ENCODE measurements around the gene LSM3. TPM values are rescaled to one million over a fixed set of nuclear protein-coding genes. Genes with fewer than 3 reads are reported as not detected.

The LSM3 gene
- total RNA-seq, 1 donor: 5.1 TPM

DNA sequence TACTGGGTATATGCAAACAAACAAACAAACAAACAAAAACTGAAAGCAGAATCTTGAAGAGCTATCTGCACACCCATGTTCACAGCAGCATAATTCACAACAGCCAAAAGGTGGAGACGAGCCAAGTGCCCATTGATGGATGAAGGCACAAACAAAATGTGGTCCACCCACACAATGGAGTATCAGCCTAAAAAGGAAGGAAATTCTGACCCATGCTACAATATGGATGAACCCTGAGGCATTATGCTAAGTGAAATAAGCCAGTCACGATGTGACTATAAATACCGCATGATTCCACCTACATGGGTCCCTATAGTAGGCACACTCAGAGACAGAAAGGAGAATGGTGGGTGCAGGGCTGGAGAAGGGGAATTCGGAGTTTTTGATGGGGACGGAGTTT is 24.3 kb upstream of the LSM3 start:
- no peak overlapping the region for H3K4me2 ChIP-seq (ENCODE audit: insufficient read depth, low read length)
- no peaks in the 10 kb centered on the region for H3K27me3 ChIP-seq (ENCODE audit: insufficient read depth, low read length)
- H3K9me3 ChIP-seq (ENCODE audit: low read depth, low read length): no peaks in the 10 kb centered on the region
- H3K4me3 ChIP-seq (ENCODE audit: insufficient read depth, low read length): no peak overlapping the region
- no peaks in the 10 kb centered on the region for H4K20me1 ChIP-seq (ENCODE audit: insufficient read depth, low read length)
- no peaks in the 10 kb centered on the region for H3K79me2 ChIP-seq (ENCODE audit: insufficient read depth, low read length)
- no peaks in the 10 kb centered on the region for H3K4me1 ChIP-seq (ENCODE audit: insufficient read depth, low read length)
- DNase-seq (ENCODE audit: insufficient read length, low spot score, missing footprints): no peak
- TF ChIP-seq, protein P1, sequence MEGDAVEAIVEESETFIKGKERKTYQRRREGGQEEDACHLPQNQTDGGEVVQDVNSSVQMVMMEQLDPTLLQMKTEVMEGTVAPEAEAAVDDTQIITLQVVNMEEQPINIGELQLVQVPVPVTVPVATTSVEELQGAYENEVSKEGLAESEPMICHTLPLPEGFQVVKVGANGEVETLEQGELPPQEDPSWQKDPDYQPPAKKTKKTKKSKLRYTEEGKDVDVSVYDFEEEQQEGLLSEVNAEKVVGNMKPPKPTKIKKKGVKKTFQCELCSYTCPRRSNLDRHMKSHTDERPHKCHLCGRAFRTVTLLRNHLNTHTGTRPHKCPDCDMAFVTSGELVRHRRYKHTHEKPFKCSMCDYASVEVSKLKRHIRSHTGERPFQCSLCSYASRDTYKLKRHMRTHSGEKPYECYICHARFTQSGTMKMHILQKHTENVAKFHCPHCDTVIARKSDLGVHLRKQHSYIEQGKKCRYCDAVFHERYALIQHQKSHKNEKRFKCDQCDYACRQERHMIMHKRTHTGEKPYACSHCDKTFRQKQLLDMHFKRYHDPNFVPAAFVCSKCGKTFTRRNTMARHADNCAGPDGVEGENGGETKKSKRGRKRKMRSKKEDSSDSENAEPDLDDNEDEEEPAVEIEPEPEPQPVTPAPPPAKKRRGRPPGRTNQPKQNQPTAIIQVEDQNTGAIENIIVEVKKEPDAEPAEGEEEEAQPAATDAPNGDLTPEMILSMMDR (IDR thresholded peaks at IDR 0.05; ENCODE audit: extremely low read depth, low read depth, low read length): no peak
- no peak overlapping the region for H2AFZ ChIP-seq (ENCODE audit: low read length)
- no peak overlapping the region for H3K27ac ChIP-seq (ENCODE audit: low read depth, low read length)
- H3K36me3 ChIP-seq (ENCODE audit: insufficient read depth, low read length): peaks cover 61% of the 10 kb centered on the region

DNA sequence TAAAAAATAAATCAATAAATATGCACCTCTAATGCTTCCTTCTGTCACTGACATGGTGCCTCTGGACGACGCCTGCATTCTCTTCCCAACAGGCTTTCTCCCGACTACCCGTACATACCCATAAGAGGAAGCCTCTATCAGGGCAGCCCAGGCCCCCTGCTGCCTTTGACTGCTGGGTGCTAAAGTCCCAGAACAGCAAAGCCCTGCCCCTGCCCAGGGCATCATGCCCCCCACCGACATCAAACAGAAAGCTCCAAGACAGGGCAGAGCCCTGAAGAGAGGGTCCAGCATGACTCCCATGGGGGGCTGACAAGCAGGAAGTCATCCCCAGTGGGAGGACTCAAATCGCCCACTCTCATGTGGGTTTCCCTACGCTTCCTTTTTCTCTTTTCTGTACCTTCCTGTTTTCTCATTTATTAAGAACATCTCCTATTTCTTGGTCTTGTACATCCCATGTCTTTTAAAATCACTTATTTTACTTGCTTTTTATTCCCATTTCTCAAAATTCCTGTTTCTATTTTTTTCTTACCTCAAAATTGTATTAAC is 23.6 kb upstream of the LSM3 start:
- DNase-seq (ENCODE audit: insufficient read length, low spot score, missing footprints): no peak
- TF ChIP-seq, protein P1 (IDR thresholded peaks at IDR 0.05; ENCODE audit: extremely low read depth, low read depth, low read length): no peak
- H3K9me3 ChIP-seq (ENCODE audit: low read depth, low read length): no peaks in the 10 kb centered on the region
- no peak overlapping the region for H3K4me3 ChIP-seq (ENCODE audit: insufficient read depth, low read length)
- no peaks in the 10 kb centered on the region for H3K4me1 ChIP-seq (ENCODE audit: insufficient read depth, low read length)
- no peak overlapping the region for H2AFZ ChIP-seq (ENCODE audit: low read length)
- H3K27ac ChIP-seq (ENCODE audit: low read depth, low read length): no peak overlapping the region
- H3K4me2 ChIP-seq (ENCODE audit: insufficient read depth, low read length): no peak overlapping the region
- no peaks in the 10 kb centered on the region for H3K27me3 ChIP-seq (ENCODE audit: insufficient read depth, low read length)
- H4K20me1 ChIP-seq (ENCODE audit: insufficient read depth, low read length): no peaks in the 10 kb centered on the region
- no peaks in the 10 kb centered on the region for H3K79me2 ChIP-seq (ENCODE audit: insufficient read depth, low read length)
- H3K36me3 ChIP-seq (ENCODE audit: insufficient read depth, low read length): peaks cover 64% of the 10 kb centered on the region

DNA sequence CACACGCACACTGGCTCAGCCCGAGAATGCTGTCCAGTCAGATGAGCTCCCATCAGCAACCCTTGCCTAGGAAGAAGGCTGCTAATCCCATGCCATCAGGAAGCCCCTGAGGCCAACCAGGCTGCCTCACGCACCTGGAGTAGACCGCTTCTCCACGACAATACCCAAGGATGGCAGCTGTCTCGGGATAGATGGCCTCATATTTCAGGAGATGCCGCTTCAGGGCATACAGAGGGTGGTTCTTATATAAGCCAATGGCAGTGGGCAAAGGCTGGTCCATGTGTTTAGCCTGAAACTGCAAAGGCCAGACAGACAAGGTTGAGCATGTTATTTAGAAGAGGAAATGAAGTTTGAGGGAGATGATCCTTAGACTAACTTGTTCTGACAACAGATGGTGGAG is 22.4 kb upstream of the LSM3 start:
- Histone ChIP-seq H3K79me2 (ENCODE audit: insufficient read depth, low read length) (no peaks in the 10 kb centered on the region), H3K9me3 (ENCODE audit: low read depth, low read length) (no peaks in the 10 kb centered on the region)

DNA sequence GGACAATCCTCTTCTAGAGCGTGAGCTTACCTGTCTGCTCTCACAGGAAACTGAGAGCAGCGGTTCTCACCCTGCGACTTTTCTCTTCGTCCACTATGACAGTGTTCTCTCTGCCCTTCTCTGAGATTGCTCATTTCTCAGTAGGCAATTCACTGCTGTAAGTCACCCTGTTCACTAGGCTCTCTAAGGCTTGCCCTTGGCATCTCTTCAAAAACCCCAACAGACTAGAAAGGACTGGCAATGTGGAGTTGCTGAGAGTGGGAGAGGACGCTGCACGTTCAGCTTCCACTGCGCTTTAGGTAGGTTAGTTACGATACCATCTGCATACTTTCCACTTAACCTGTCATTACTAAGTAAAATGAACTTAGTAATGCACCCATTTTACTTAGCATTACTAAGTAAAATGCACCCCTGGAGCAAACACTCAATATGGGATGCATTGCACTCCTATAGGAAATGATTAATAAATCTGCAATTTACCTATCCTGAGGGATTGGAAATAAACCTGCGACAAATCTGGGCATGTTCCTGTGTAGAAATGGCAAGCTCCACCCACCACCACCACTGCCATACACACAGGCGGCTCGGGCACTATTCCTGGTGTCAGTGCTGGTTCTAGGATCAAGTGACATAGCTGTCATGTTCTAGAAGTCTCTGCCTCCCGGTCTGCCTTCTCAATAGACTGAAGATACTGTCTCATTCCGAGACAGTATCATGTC is 21.6 kb upstream of the LSM3 start:
- H3K36me3 ChIP-seq (ENCODE audit: insufficient read depth, low read length): peaks cover 73% of the 10 kb centered on the region

More for the DNA sequence above, 22.4 kb upstream of the LSM3 start:
- no peak overlapping the region for H2AFZ ChIP-seq (ENCODE audit: low read length)
- no peak for DNase-seq (ENCODE audit: insufficient read length, low spot score, missing footprints)
- H3K4me3 ChIP-seq (ENCODE audit: insufficient read depth, low read length): no peak overlapping the region
- no peak overlapping the region for H3K27ac ChIP-seq (ENCODE audit: low read depth, low read length)
- peaks cover 74% of the 10 kb centered on the region for H3K36me3 ChIP-seq (ENCODE audit: insufficient read depth, low read length)
- H4K20me1 ChIP-seq (ENCODE audit: insufficient read depth, low read length): no peaks in the 10 kb centered on the region
- H3K4me1 ChIP-seq (ENCODE audit: insufficient read depth, low read length): no peaks in the 10 kb centered on the region
- TF ChIP-seq, protein P1 (IDR thresholded peaks at IDR 0.05; ENCODE audit: extremely low read depth, low read depth, low read length): no peak
- H3K27me3 ChIP-seq (ENCODE audit: insufficient read depth, low read length): no peaks in the 10 kb centered on the region
- no peak overlapping the region for H3K4me2 ChIP-seq (ENCODE audit: insufficient read depth, low read length)

More for the DNA sequence above, 21.6 kb upstream of the LSM3 start:
- H3K9me3 ChIP-seq (ENCODE audit: low read depth, low read length): peaks cover 5% of the 10 kb centered on the region
- H3K79me2 ChIP-seq (ENCODE audit: insufficient read depth, low read length): no peaks in the 10 kb centered on the region
- no peaks in the 10 kb centered on the region for H3K27me3 ChIP-seq (ENCODE audit: insufficient read depth, low read length)
- H3K4me3 ChIP-seq (ENCODE audit: insufficient read depth, low read length): no peak overlapping the region
- H3K4me1 ChIP-seq (ENCODE audit: insufficient read depth, low read length): no peaks in the 10 kb centered on the region
- TF ChIP-seq, protein P1 (IDR thresholded peaks at IDR 0.05; ENCODE audit: extremely low read depth, low read depth, low read length): no peak
- no peak overlapping the region for H3K27ac ChIP-seq (ENCODE audit: low read depth, low read length)
- DNase-seq (ENCODE audit: insufficient read length, low spot score, missing footprints): no peak
- no peaks in the 10 kb centered on the region for H4K20me1 ChIP-seq (ENCODE audit: insufficient read depth, low read length)
- H2AFZ ChIP-seq (ENCODE audit: low read length): no peak overlapping the region
- H3K4me2 ChIP-seq (ENCODE audit: insufficient read depth, low read length): no peak overlapping the region

Measured in osteoblast (primary cell).